ENCODE data around the gene CEP70.

DNA sequence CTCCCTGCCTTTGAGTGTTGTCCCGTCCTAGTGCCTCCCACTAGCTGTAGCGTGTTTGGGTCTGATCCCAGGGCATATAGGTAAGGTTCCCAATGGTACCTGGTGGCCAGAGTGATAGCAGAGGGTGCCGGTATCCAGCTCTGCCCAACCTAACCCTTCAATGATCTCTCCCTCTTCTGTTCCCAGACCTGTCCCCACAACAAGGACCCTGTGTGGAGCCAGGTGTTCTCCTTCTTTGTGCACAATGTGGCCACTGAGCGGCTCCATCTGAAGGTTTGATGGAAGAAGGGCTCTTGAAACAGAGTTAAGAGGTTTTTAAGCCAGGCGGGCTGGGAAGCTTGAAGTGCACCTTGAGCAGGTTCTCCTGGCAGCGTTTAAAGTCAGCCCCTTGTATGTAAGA is 124.2 kb downstream of the CEP70 start:
- no peak for TF ChIP-seq POLR2A (IDR thresholded peaks at IDR 0.05)
- TF ChIP-seq, protein P1, sequence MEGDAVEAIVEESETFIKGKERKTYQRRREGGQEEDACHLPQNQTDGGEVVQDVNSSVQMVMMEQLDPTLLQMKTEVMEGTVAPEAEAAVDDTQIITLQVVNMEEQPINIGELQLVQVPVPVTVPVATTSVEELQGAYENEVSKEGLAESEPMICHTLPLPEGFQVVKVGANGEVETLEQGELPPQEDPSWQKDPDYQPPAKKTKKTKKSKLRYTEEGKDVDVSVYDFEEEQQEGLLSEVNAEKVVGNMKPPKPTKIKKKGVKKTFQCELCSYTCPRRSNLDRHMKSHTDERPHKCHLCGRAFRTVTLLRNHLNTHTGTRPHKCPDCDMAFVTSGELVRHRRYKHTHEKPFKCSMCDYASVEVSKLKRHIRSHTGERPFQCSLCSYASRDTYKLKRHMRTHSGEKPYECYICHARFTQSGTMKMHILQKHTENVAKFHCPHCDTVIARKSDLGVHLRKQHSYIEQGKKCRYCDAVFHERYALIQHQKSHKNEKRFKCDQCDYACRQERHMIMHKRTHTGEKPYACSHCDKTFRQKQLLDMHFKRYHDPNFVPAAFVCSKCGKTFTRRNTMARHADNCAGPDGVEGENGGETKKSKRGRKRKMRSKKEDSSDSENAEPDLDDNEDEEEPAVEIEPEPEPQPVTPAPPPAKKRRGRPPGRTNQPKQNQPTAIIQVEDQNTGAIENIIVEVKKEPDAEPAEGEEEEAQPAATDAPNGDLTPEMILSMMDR (IDR thresholded peaks at IDR 0.05) = no peak
